HepG2 (cell line): ENCODE data around the gene NUDT3. TPM values are rescaled to one million over a fixed set of nuclear protein-coding genes. Genes with fewer than 3 reads are reported as not detected.

ENCODE experiments used
- ATRX ChIP-seq: sonication (generic); formaldehyde crosslinking; IDR thresholded peaks from 2 replicates; pipeline ENCODE4 v1.4.0; 2020; ENCODE audit warnings: missing genetic modification reagents, borderline replicate concordance
- BRCA1 ChIP-seq: sonication (generic); formaldehyde crosslinking; IDR thresholded peaks from 2 replicates; pipeline ENCODE4 v1.4.0; 2020; ENCODE audit warnings: missing genetic modification reagents
- CHD4 ChIP-seq: fragments of 200-600 bp; sonication (generic); IDR thresholded peaks from 2 replicates; pipeline ENCODE4 v1.7.0; 2017; ENCODE audit warnings: mild to moderate bottlenecking, low read length, borderline replicate concordance
- HDAC2 ChIP-seq: sonication (generic); formaldehyde crosslinking; IDR thresholded peaks from 2 replicates; pipeline ENCODE4 v1.4.0; 2020; ENCODE audit warnings: missing genetic modification reagents
- HNRNPH1 ChIP-seq: fragments of 200-400 bp; formaldehyde crosslinking; optimal IDR thresholded peaks from 2 replicates; pipeline ENCODE3; 2017; ENCODE audit warnings: mild to moderate bottlenecking, low read depth, low read length
- JDP2 ChIP-seq: sonication (generic); formaldehyde crosslinking; IDR thresholded peaks from 2 replicates; pipeline ENCODE4 v1.8.1; 2022; ENCODE audit warnings: missing genetic modification reagents, borderline replicate concordance
- MTF1 ChIP-seq: sonication (generic); formaldehyde crosslinking; IDR thresholded peaks from 2 replicates; pipeline ENCODE4 v1.5.0; 2020; ENCODE audit warnings: missing genetic modification reagents
- NFE2 ChIP-seq: sonication (generic); formaldehyde crosslinking; IDR thresholded peaks from 2 replicates; pipeline ENCODE4 v1.4.0; 2020; ENCODE audit warnings: missing genetic modification reagents
- NFE2L1 ChIP-seq: sonication (generic); formaldehyde crosslinking; IDR thresholded peaks from 2 replicates; pipeline ENCODE4 v1.4.0; 2020; ENCODE audit warnings: missing genetic modification reagents, mild to moderate bottlenecking, borderline replicate concordance
- PHF20 ChIP-seq: sonication (generic); formaldehyde crosslinking; IDR thresholded peaks from 2 replicates; pipeline ENCODE4 v1.5.0; 2020; ENCODE audit warnings: mild to moderate bottlenecking, missing genetic modification reagents
- REXO4 ChIP-seq: sonication (generic); formaldehyde crosslinking; IDR thresholded peaks from 2 replicates; pipeline ENCODE4 v1.8.0; 2022; ENCODE audit warnings: missing genetic modification reagents, mild to moderate bottlenecking, borderline replicate concordance
- RNF2 ChIP-seq: fragments of 450-650 bp; conservative IDR thresholded peaks from 2 replicates; pipeline ENCODE4 v1.6.1; 2016; ENCODE audit warnings: low read depth
- SSRP1 ChIP-seq: IDR thresholded peaks from 2 replicates; pipeline ENCODE4 v1.6.1; 2016; ENCODE audit warnings: control low read depth
- THAP11 ChIP-seq: IDR thresholded peaks from 2 replicates; pipeline ENCODE4 v1.6.1; 2016; ENCODE audit warnings: missing biosample characterization, missing genetic modification reagents
- TP53 ChIP-seq: sonication (generic); formaldehyde crosslinking; conservative IDR thresholded peaks from 2 replicates; pipeline ENCODE4 v1.4.0; 2020; ENCODE audit warnings: missing genetic modification reagents
- USF2 ChIP-seq, 2 experiments: sonication (generic) in 1 of 2; formaldehyde crosslinking in 1 of 2; IDR thresholded peaks; 2 replicates each; pipeline versions ENCODE4 v1.5.1 to v1.6.1; 2011 to 2020; ENCODE audit warnings: borderline replicate concordance in 1 of 2, low read depth in 1 of 2, low read length in 1 of 2, mild to moderate bottlenecking in 1 of 2, missing genetic modification reagents in 1 of 2, moderate library complexity in 1 of 2
- ZFP62 ChIP-seq: sonication (generic); formaldehyde crosslinking; IDR thresholded peaks from 2 replicates; pipeline ENCODE4 v1.4.0; 2020; ENCODE audit warnings: missing genetic modification reagents
- ZIK1 ChIP-seq: sonication (generic); formaldehyde crosslinking; IDR thresholded peaks from 2 replicates; pipeline ENCODE4 v1.5.0; 2020; ENCODE audit warnings: mild to moderate bottlenecking, low read depth, missing genetic modification reagents, borderline replicate concordance
- ZNF180 ChIP-seq: sonication (generic); formaldehyde crosslinking; IDR thresholded peaks from 2 replicates; pipeline ENCODE4 v1.4.0; 2020; ENCODE audit warnings: low read depth, missing genetic modification reagents, borderline replicate concordance
- ZNF337 ChIP-seq: sonication (generic); formaldehyde crosslinking; IDR thresholded peaks from 2 replicates; pipeline ENCODE4 v1.5.1; 2020; ENCODE audit warnings: missing genetic modification reagents, low read depth, mild to moderate bottlenecking, borderline replicate concordance
- ZNF629 ChIP-seq: sonication (generic); formaldehyde crosslinking; conservative IDR thresholded peaks from 2 replicates; pipeline ENCODE4 v1.5.0; 2020; ENCODE audit warnings: missing genetic modification reagents
- ZNF891 ChIP-seq: sonication (generic); formaldehyde crosslinking; IDR thresholded peaks from 2 replicates; pipeline ENCODE4 v1.5.0; 2020; ENCODE audit warnings: mild to moderate bottlenecking, missing genetic modification reagents
- polyA plus RNA-seq, 8 experiments: library from polyadenylated mRNA; depleted of rRNA in 3 of 8; stranded (reverse) in 7 of 8; unstranded in 1 of 8; fragments of >200 nt; fragmentation: Illumina TruSeq in 4 of 8; extraction: Trizol in 4 of 8; gene quantifications; 2 replicates each; pipeline versions ENCODE4 v1.2.1 to v1.2.3, GENCODE V29; 2011 to 2016; ENCODE audit warnings: low read depth in 4 of 8, missing spikeins in 1 of 8, mixed read lengths in 1 of 8; ENCODE audit not compliant: insufficient read depth in 1 of 8
- total RNA-seq, 5 experiments: library from RNA; depleted of rRNA; stranded (reverse); fragments of >200 nt; fragmentation: Illumina TruSeq; extraction: Trizol; gene quantifications; 2 replicates each; pipeline ENCODE4 v1.2.3, GENCODE V29; 2016; ENCODE audit warnings: low read depth in 1 of 5
- TF ChIP-seq, protein P1 (sequence below): sonication (generic); formaldehyde crosslinking; IDR thresholded peaks from 2 replicates; pipeline ENCODE4 v1.9.0; 2022; ENCODE audit warnings: low read depth, missing genetic modification reagents
- TF ChIP-seq, protein P2 (sequence below): sonication (generic); formaldehyde crosslinking; IDR thresholded peaks from 2 replicates; pipeline ENCODE4 v1.4.0; 2020; ENCODE audit warnings: mild to moderate bottlenecking, missing genetic modification reagents
- TF ChIP-seq, protein P3 (sequence below): sonication (generic); formaldehyde crosslinking; IDR thresholded peaks from 2 replicates; pipeline ENCODE4 v1.4.0; 2020; ENCODE audit warnings: missing genetic modification reagents

Gene NUDT3
- total and polyA plus RNA-seq, 2 of the 13 experiments (the other 11 are each of a cell fraction or from before 2014, with no cell fraction given), result 20.2 to 20.6 TPM

DNA sequence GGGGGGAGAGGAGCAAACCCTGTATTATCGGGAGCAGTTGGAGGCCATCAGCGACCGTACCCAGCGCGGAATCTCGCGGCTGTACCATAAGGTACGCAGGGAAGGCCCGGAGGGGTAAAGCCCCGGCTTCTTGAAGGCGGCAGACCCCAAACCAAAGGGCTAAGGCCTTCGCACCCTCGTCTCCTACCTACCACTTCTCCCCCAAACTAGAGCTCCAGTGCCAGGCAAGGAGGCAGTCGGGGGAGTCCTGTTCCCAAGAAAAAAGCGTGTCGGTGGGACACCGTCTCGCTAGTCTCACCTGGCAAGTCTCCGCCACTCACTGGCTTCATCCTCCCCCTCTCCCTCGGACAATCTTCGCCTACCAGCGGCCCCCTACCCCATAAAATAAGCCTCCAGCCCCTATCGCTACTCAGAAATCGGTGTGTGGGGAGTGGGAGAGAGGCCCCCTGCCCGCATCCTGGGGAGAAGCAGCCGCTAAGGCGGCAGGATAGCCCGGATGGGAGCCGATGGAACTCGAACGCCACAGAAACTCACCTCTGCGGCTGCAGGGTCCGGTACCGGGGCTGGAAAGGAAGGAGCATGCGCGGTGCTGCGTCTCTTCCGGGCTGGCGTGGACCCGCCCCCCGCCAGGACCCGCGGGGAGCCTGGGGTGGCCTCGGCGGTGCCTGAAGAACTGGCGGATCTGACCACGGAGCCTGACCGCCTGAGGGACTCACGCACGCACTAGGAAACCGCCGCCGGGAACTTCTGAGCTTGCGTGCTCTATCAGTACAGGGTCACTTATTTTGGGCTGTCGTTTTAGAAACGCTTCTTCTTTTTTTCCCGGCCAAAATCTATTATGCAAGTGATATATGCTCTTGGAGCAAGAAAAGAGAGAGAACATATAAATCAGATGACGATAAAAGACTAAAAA is 33.3 kb upstream of the NUDT3 start, which contains the start of gene RPS10 (continued):
- no peak for TF ChIP-seq CHD4
- TF ChIP-seq THAP11, result peak; percentile 88
- no peak; the same call in 1 of the 2 replicates for TF ChIP-seq SSRP1 (CRISPR knock-in tag)
- no peak for TF ChIP-seq ATRX (CRISPR knock-in tag)
- peak; percentile 34; the same call in 1 of the 2 replicates for TF ChIP-seq NFE2L1 (CRISPR knock-in tag)
- 0 out of 2 replicates have a peak, but pooled peaks have one; percentile 46 for TF ChIP-seq RNF2
- TF ChIP-seq HNRNPH1, result no peak
- peak; percentile 39; the same call in 1 of the 2 replicates for TF ChIP-seq HDAC2
- TF ChIP-seq USF2 (IDR thresholded peaks at IDR 0.05; ENCODE audit: low read depth, low read length), result no peak
- no peak for TF ChIP-seq USF2 (CRISPR knock-in tag; IDR thresholded peaks at IDR 0.05; ENCODE audit: borderline replicate concordance)
- TF ChIP-seq, protein P1, sequence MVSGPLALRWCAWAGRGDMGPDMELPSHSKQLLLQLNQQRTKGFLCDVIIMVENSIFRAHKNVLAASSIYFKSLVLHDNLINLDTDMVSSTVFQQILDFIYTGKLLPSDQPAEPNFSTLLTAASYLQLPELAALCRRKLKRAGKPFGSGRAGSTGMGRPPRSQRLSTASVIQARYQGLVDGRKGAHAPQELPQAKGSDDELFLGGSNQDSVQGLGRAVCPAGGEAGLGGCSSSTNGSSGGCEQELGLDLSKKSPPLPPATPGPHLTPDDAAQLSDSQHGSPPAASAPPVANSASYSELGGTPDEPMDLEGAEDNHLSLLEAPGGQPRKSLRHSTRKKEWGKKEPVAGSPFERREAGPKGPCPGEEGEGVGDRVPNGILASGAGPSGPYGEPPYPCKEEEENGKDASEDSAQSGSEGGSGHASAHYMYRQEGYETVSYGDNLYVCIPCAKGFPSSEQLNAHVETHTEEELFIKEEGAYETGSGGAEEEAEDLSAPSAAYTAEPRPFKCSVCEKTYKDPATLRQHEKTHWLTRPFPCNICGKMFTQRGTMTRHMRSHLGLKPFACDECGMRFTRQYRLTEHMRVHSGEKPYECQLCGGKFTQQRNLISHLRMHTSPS (CRISPR knock-in tag), result no peak
- TF ChIP-seq, protein P2, sequence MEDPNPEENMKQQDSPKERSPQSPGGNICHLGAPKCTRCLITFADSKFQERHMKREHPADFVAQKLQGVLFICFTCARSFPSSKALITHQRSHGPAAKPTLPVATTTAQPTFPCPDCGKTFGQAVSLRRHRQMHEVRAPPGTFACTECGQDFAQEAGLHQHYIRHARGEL (CRISPR knock-in tag), result no peak
- TF ChIP-seq ZNF891 (CRISPR knock-in tag), result peak; percentile 96
- TF ChIP-seq BRCA1 (CRISPR knock-in tag), result no peak
- TF ChIP-seq ZNF629 (CRISPR knock-in tag), result no peak; the same call in 1 of the 2 replicates
- no peak for TF ChIP-seq JDP2 (CRISPR knock-in tag)
- TF ChIP-seq ZFP62 (CRISPR knock-in tag), result no peak
- TF ChIP-seq MTF1, result no peak
- no peak for TF ChIP-seq REXO4 (CRISPR knock-in tag)
- no peak for TF ChIP-seq ZNF180 (CRISPR knock-in tag)
- TF ChIP-seq TP53, result no peak
- TF ChIP-seq ZIK1 (CRISPR knock-in tag), result 0 out of 2 replicates have a peak, but pooled peaks have one; percentile 32
- 0 out of 2 replicates have a peak, but pooled peaks have one; percentile 19 for TF ChIP-seq ZNF337 (CRISPR knock-in tag)
- TF ChIP-seq, protein P3, sequence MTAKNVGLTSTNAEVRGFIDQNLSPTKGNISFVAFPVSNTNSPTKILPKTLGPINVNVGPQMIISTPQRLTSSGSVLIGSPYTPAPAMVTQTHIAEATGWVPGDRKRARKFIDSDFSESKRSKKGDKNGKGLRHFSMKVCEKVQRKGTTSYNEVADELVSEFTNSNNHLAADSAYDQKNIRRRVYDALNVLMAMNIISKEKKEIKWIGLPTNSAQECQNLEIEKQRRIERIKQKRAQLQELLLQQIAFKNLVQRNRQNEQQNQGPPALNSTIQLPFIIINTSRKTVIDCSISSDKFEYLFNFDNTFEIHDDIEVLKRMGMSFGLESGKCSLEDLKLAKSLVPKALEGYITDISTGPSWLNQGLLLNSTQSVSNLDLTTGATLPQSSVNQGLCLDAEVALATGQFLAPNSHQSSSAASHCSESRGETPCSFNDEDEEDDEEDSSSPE, result no peak; the same call in 1 of the 2 replicates
- no peak for TF ChIP-seq NFE2 (CRISPR knock-in tag)
- peak; percentile 92 for TF ChIP-seq PHF20 (CRISPR knock-in tag)
